ENCODE results near the gene SLC25A34.

SLC25A34 gene

GRCh38 chr1:15702722-15703550 is 33.1 kb upstream of the SLC25A34 start:
- no peak overlapping the region for H3K27ac ChIP-seq
- no peaks in the 10 kb centered on the region for H3K9me3 ChIP-seq
- no peak overlapping the region for H3K4me3 ChIP-seq (ENCODE audit: low read depth in 1 of 2, low read length in 1 of 2)
- H3K36me3 ChIP-seq = peaks cover 21% of the 10 kb centered on the region
- TF ChIP-seq CTCF (IDR thresholded peaks at IDR 0.05) = no peak
- H3K27me3 ChIP-seq = no peaks in the 10 kb centered on the region
- H3K4me1 ChIP-seq (ENCODE audit: control insufficient read depth in 1 of 2, insufficient read depth in 1 of 2, low read depth in 1 of 2, low read length in 1 of 2) = no peaks in the 10 kb centered on the region

GRCh38 chr1:15703562-15703961 is 32.5 kb upstream of the SLC25A34 start:
- Histone ChIP-seq H3K27me3 (no peaks in the 10 kb centered on the region), H3K36me3 (peaks cover 21% of the 10 kb centered on the region), H3K9me3 (no peaks in the 10 kb centered on the region), H3K27ac (no peak overlapping the region), H3K4me3 (ENCODE audit: low read depth in 1 of 2, low read length in 1 of 2) (no peak overlapping the region), H3K4me1 (ENCODE audit: control insufficient read depth in 1 of 2, insufficient read depth in 1 of 2, low read depth in 1 of 2, low read length in 1 of 2) (no peaks in the 10 kb centered on the region)
- TF ChIP-seq CTCF (IDR thresholded peaks at IDR 0.05) = no peak

- Histone ChIP-seq H3K27me3 (no peaks in the 10 kb centered on the region), H3K4me1 (ENCODE audit: control insufficient read depth in 1 of 2, insufficient read depth in 1 of 2, low read depth in 1 of 2, low read length in 1 of 2) (no peaks in the 10 kb centered on the region), H3K27ac (no peak overlapping the region), H3K9me3 (no peaks in the 10 kb centered on the region), H3K36me3 (peaks cover 21% of the 10 kb centered on the region), H3K4me3 (ENCODE audit: low read depth in 1 of 2, low read length in 1 of 2) (no peak overlapping the region)
- no peak for TF ChIP-seq CTCF (IDR thresholded peaks at IDR 0.05)
Observed at GRCh38 chr1:15704526-15705183, 31.4 kb upstream of the SLC25A34 start.

GRCh38 chr1:15705184-15705566 is 30.9 kb upstream of the SLC25A34 start:
- Histone ChIP-seq H3K27me3 (no peaks in the 10 kb centered on the region), H3K36me3 (peaks cover 21% of the 10 kb centered on the region), H3K4me3 (ENCODE audit: low read depth in 1 of 2, low read length in 1 of 2) (no peak overlapping the region), H3K9me3 (no peaks in the 10 kb centered on the region), H3K27ac (no peak overlapping the region), H3K4me1 (ENCODE audit: control insufficient read depth in 1 of 2, insufficient read depth in 1 of 2, low read depth in 1 of 2, low read length in 1 of 2) (no peaks in the 10 kb centered on the region)
- no peak for TF ChIP-seq CTCF (IDR thresholded peaks at IDR 0.05)

GRCh38 chr1:15706751-15707150 is 29.3 kb upstream of the SLC25A34 start:
- no peak for TF ChIP-seq CTCF (IDR thresholded peaks at IDR 0.05)
- no peak overlapping the region for H3K27ac ChIP-seq
- no peaks in the 10 kb centered on the region for H3K27me3 ChIP-seq
- no peaks in the 10 kb centered on the region for H3K4me1 ChIP-seq (ENCODE audit: control insufficient read depth in 1 of 2, insufficient read depth in 1 of 2, low read depth in 1 of 2, low read length in 1 of 2)
- no peak overlapping the region for H3K4me3 ChIP-seq (ENCODE audit: low read depth in 1 of 2, low read length in 1 of 2)
- peaks cover 20% of the 10 kb centered on the region for H3K36me3 ChIP-seq
- H3K9me3 ChIP-seq = no peaks in the 10 kb centered on the region

All from neutrophil (primary cell).